Measurements from ENCODE around the gene TPRA1. TPM values are rescaled to one million over a fixed set of nuclear protein-coding genes. Genes with fewer than 3 reads are reported as not detected.

The TPRA1 gene
- total and polyA plus RNA-seq, 7 experiments from 2014 or later: 13.6 to 33.8 (median 24.5) TPM

GRCh38 chr3:127536830-127537812, 53.4 kb downstream of the TPRA1 start:
- Mint-ChIP-seq H3K4me1 (peaks cover 0 to 10% (median 7%) of the 10 kb centered on the region in 7 donors), H3K4me3 (peak overlapping the region in 5 of 10 donors; percentile 11 to 71 (median 48)), H3K9me3 (no peaks in the 10 kb centered on the region), H3K36me3 (no peaks in the 10 kb centered on the region), H3K27me3 (peaks cover 0 to 13% (median 7%) of the 10 kb centered on the region in 5 donors), H3K27ac (peak overlapping the region in 2 of 9 donors; percentile 42 to 54)
- ATAC-seq (no peak), DNase-seq (no peak)
- Histone ChIP-seq H3K9me3 (ENCODE audit: control insufficient read depth in 2 of 3, low read length in 3 of 3) (no peaks in the 10 kb centered on the region), H3K4me3 (ENCODE audit: low read length) (no peak overlapping the region), H3K4me1 (ENCODE audit: control insufficient read depth in 2 of 2, insufficient read depth in 2 of 2, low read length in 2 of 2) (no peaks in the 10 kb centered on the region), H3K27me3 (ENCODE audit: control insufficient read depth in 2 of 2, insufficient read depth in 2 of 2, low read length in 2 of 2) (no peaks in the 10 kb centered on the region), H3K27ac (ENCODE audit: low read depth, low read length) (no peak overlapping the region), H3K36me3 (ENCODE audit: control insufficient read depth in 2 of 3, insufficient read depth in 3 of 3, low read length in 3 of 3) (no peaks in the 10 kb centered on the region)
- CTCF ChIA-PET: interaction anchor here (1.8 kb wide), 1 partner anchor 9 kb away, joined by 6 read pairs; no protein-coding TSS in a partner anchor
- intact Hi-C loops (cut with micrococcal nuclease): no loop called here
- POLR2A ChIA-PET: no interaction called here

- Mint-ChIP-seq H3K36me3 (no peaks in the 10 kb centered on the region), H3K9me3 (no peaks in the 10 kb centered on the region), H3K27me3 (peaks cover 0 to 13% (median 7%) of the 10 kb centered on the region in 5 donors), H3K4me1 (peaks cover 0 to 10% (median 7%) of the 10 kb centered on the region in 7 donors), H3K4me3 (peak overlapping the region in 5 of 10 donors; percentile 11 to 71 (median 48)), H3K27ac (peak overlapping the region in 1 of 9 donors; percentile 54)
- Histone ChIP-seq H3K27me3 (ENCODE audit: control insufficient read depth in 2 of 2, insufficient read depth in 2 of 2, low read length in 2 of 2) (no peaks in the 10 kb centered on the region), H3K27ac (ENCODE audit: low read depth, low read length) (no peak overlapping the region), H3K9me3 (ENCODE audit: control insufficient read depth in 2 of 3, low read length in 3 of 3) (no peaks in the 10 kb centered on the region), H3K4me1 (ENCODE audit: control insufficient read depth in 2 of 2, insufficient read depth in 2 of 2, low read length in 2 of 2) (no peaks in the 10 kb centered on the region), H3K36me3 (ENCODE audit: control insufficient read depth in 2 of 3, insufficient read depth in 3 of 3, low read length in 3 of 3) (no peaks in the 10 kb centered on the region), H3K4me3 (ENCODE audit: low read length) (no peak overlapping the region)
- POLR2A ChIA-PET: no interaction called here
- ATAC-seq (no peak), DNase-seq (no peak)
- intact Hi-C loops (cut with micrococcal nuclease): no loop called here
- CTCF ChIA-PET: interaction anchor here (1.8 kb wide), 1 partner anchor 10 kb away, joined by 6 read pairs; no protein-coding TSS in a partner anchor
Measured at GRCh38 chr3:127535901-127536829, 54.4 kb downstream of the TPRA1 start.

GRCh38 chr3:127535106-127535785, 55.3 kb downstream of the TPRA1 start:
- no peaks in the 10 kb centered on the region for H3K4me1 ChIP-seq (ENCODE audit: control insufficient read depth in 2 of 2, insufficient read depth in 2 of 2, low read length in 2 of 2)
- POLR2A ChIA-PET: no interaction called here
- Mint-ChIP-seq H3K36me3 (no peaks in the 10 kb centered on the region), H3K27me3 (peaks cover 0 to 9% (median 7%) of the 10 kb centered on the region in 5 donors), H3K27ac (no peak overlapping the region), H3K4me3 (no peak overlapping the region), H3K9me3 (no peaks in the 10 kb centered on the region), H3K4me1 (peaks cover 0 to 10% (median 7%) of the 10 kb centered on the region in 7 donors)
- no peak for ATAC-seq
- no peaks in the 10 kb centered on the region for H3K36me3 ChIP-seq (ENCODE audit: control insufficient read depth in 2 of 3, insufficient read depth in 3 of 3, low read length in 3 of 3)
- no peak overlapping the region for H3K4me3 ChIP-seq (ENCODE audit: low read length)
- H3K27me3 ChIP-seq (ENCODE audit: control insufficient read depth in 2 of 2, insufficient read depth in 2 of 2, low read length in 2 of 2): no peaks in the 10 kb centered on the region
- intact Hi-C loops (cut with micrococcal nuclease): no loop called here
- H3K9me3 ChIP-seq (ENCODE audit: control insufficient read depth in 2 of 3, low read length in 3 of 3): no peaks in the 10 kb centered on the region
- DNase-seq: no peak
- no peak overlapping the region for H3K27ac ChIP-seq (ENCODE audit: low read depth, low read length)
- CTCF ChIA-PET: no interaction called here

GRCh38 chr3:127534564-127534963, 56.0 kb downstream of the TPRA1 start:
- Mint-ChIP-seq H3K4me3 (no peak overlapping the region), H3K27ac (no peak overlapping the region), H3K4me1 (peaks cover 0 to 10% (median 7%) of the 10 kb centered on the region in 7 donors), H3K36me3 (no peaks in the 10 kb centered on the region), H3K27me3 (peaks cover 0 to 9% (median 7%) of the 10 kb centered on the region in 5 donors), H3K9me3 (no peaks in the 10 kb centered on the region)
- POLR2A ChIA-PET: no interaction called here
- H3K27me3 ChIP-seq (ENCODE audit: control insufficient read depth in 2 of 2, insufficient read depth in 2 of 2, low read length in 2 of 2): no peaks in the 10 kb centered on the region
- no peak overlapping the region for H3K27ac ChIP-seq (ENCODE audit: low read depth, low read length)
- DNase-seq (no peak), ATAC-seq (no peak)
- no peaks in the 10 kb centered on the region for H3K36me3 ChIP-seq (ENCODE audit: control insufficient read depth in 2 of 3, insufficient read depth in 3 of 3, low read length in 3 of 3)
- H3K4me3 ChIP-seq (ENCODE audit: low read length): no peak overlapping the region
- CTCF ChIA-PET: no interaction called here
- no peaks in the 10 kb centered on the region for H3K4me1 ChIP-seq (ENCODE audit: control insufficient read depth in 2 of 2, insufficient read depth in 2 of 2, low read length in 2 of 2)
- no peaks in the 10 kb centered on the region for H3K9me3 ChIP-seq (ENCODE audit: control insufficient read depth in 2 of 3, low read length in 3 of 3)
- intact Hi-C loops (cut with micrococcal nuclease): no loop called here

GRCh38 chr3:127534161-127534451, 56.4 kb downstream of the TPRA1 start:
- no peak overlapping the region for H3K27ac ChIP-seq (ENCODE audit: low read depth, low read length)
- ChIA-PET CTCF (no interaction called here), POLR2A (no interaction called here)
- no peaks in the 10 kb centered on the region for H3K4me1 ChIP-seq (ENCODE audit: control insufficient read depth in 2 of 2, insufficient read depth in 2 of 2, low read length in 2 of 2)
- H3K27me3 Mint-ChIP-seq: peaks cover 0 to 9% (median 7%) of the 10 kb centered on the region in 5 donors
- no peaks in the 10 kb centered on the region for H3K36me3 Mint-ChIP-seq
- H3K9me3 ChIP-seq (ENCODE audit: control insufficient read depth in 2 of 3, low read length in 3 of 3): no peaks in the 10 kb centered on the region
- H3K27ac Mint-ChIP-seq: no peak overlapping the region
- H3K4me3 Mint-ChIP-seq: no peak overlapping the region
- intact Hi-C loops (cut with micrococcal nuclease): no loop called here
- no peaks in the 10 kb centered on the region for H3K36me3 ChIP-seq (ENCODE audit: control insufficient read depth in 2 of 3, insufficient read depth in 3 of 3, low read length in 3 of 3)
- H3K4me3 ChIP-seq (ENCODE audit: low read length): no peak overlapping the region
- DNase-seq (no peak), ATAC-seq (no peak)
- peaks cover 0 to 10% (median 7%) of the 10 kb centered on the region in 7 donors for H3K4me1 Mint-ChIP-seq
- H3K27me3 ChIP-seq (ENCODE audit: control insufficient read depth in 2 of 2, insufficient read depth in 2 of 2, low read length in 2 of 2): no peaks in the 10 kb centered on the region
- H3K9me3 Mint-ChIP-seq: no peaks in the 10 kb centered on the region

- ChIA-PET CTCF (interaction anchor here (0.8 kb wide), 1 partner anchor 16 kb away, joined by 4 read pairs; no protein-coding TSS in a partner anchor), POLR2A (no interaction called here)
- no peak overlapping the region for H3K4me3 Mint-ChIP-seq
- H3K36me3 Mint-ChIP-seq: no peaks in the 10 kb centered on the region
- H3K4me3 ChIP-seq (ENCODE audit: low read length): no peak overlapping the region
- peaks cover 0 to 13% (median 7%) of the 10 kb centered on the region in 5 donors for H3K27me3 Mint-ChIP-seq
- intact Hi-C loops (cut with micrococcal nuclease): no loop called here
- peaks cover 0 to 8% (median 7%) of the 10 kb centered on the region in 7 donors for H3K4me1 Mint-ChIP-seq
- H3K36me3 ChIP-seq (ENCODE audit: control insufficient read depth in 2 of 3, insufficient read depth in 3 of 3, low read length in 3 of 3): no peaks in the 10 kb centered on the region
- no peaks in the 10 kb centered on the region for H3K4me1 ChIP-seq (ENCODE audit: control insufficient read depth in 2 of 2, insufficient read depth in 2 of 2, low read length in 2 of 2)
- H3K27me3 ChIP-seq (ENCODE audit: control insufficient read depth in 2 of 2, insufficient read depth in 2 of 2, low read length in 2 of 2): no peaks in the 10 kb centered on the region
- DNase-seq: no peak
- no peak overlapping the region for H3K27ac Mint-ChIP-seq
- H3K9me3 ChIP-seq (ENCODE audit: control insufficient read depth in 2 of 3, low read length in 3 of 3): no peaks in the 10 kb centered on the region
- no peak for ATAC-seq
- H3K9me3 Mint-ChIP-seq: no peaks in the 10 kb centered on the region
- no peak overlapping the region for H3K27ac ChIP-seq (ENCODE audit: low read depth, low read length)
Measured at GRCh38 chr3:127532561-127533203, 57.9 kb downstream of the TPRA1 start.

All from naive thymus-derived CD4-positive, alpha-beta T cell (primary cell).